AG04449 (cell line): ENCODE data around the gene TRMU.

ENCODE experiments used
- CTCF ChIA-PET: fragments of 350-600 bp; formaldehyde crosslinking; extraction: SDS; loops from one replicate; lab custom pipeline; 2021; ENCODE audit warnings: antibody characterized with exemption; lab: Yijun Ruan, JAX
- POLR2A ChIA-PET: fragments of 400-600, 350-600 bp; formaldehyde crosslinking; extraction: SDS; loops from one replicate; lab custom pipeline; 2020; ENCODE audit warnings: antibody characterized with exemption, inconsistent platforms; lab: Yijun Ruan, JAX
- DNase-seq: peaks from one replicate; pipeline ENCODE4 v3.0.0-alpha.2; 2010; ENCODE audit warnings: low read depth, low spot score
- H3K4me3 ChIP-seq: 2 replicates; pipeline ENCODE4 v1.5.1; 2011; ENCODE audit warnings: low read depth, mild to moderate bottlenecking, control low read depth, low read length
- CTCF ChIP-seq: IDR thresholded peaks from one replicate; pipeline ENCODE4 v1.5.1; 2011; ENCODE audit warnings: mild to moderate bottlenecking, moderate library complexity, low read length, control low read depth, inconsistent platforms; ENCODE audit not compliant: insufficient read depth; ENCODE audit errors: missing control alignments

The TRMU gene

DNA sequence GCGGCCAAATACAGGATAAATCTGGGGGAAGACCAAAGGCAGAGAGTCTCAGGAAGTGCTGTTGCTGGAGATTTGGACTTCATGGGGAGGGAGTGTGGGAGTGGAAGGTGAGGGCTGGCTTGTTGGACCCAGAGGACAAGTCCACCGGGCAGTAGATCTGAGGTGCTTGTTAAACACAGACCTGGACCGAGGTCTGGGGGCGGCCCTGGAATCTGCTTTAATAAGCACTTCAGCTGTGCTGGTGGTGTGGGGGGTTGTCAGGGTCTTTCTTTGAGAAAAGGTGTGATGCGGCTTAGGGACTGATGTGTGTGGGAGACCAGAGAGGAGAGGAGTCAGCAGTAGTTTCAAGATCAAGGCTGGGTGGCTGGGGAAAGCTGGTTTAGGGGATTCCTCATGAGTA lies 4.4 kb downstream of the TRMU start:
- CTCF ChIA-PET = interaction anchor here (0.9 to 2.5 kb wide), 3 partner anchors 203 to 345 kb away, joined by 3 to 10 read pairs (median 4); no protein-coding TSS in a partner anchor
- POLR2A ChIA-PET = interaction anchor here (1.0 kb wide), 1 partner anchor 13 kb away, joined by 4 read pairs; no protein-coding TSS in a partner anchor
- no peak for DNase-seq
- no peak overlapping the region for H3K4me3 ChIP-seq
- TF ChIP-seq CTCF = no peak

GRCh38 chr22:46340676-46341075 lies 5.2 kb downstream of the TRMU start:
- no peak overlapping the region for H3K4me3 ChIP-seq
- ChIA-PET POLR2A (no interaction called here), CTCF (interaction anchor here (0.9 to 2.5 kb wide), 3 partner anchors 16 to 202 kb away, joined by 3 to 10 read pairs (median 4); no protein-coding TSS in a partner anchor)
- TF ChIP-seq CTCF = no peak
- no peak for DNase-seq

GRCh38 chr22:46346680-46347405 lies 11.3 kb downstream of the TRMU start:
- no peak for TF ChIP-seq CTCF
- no peak overlapping the region for H3K4me3 ChIP-seq
- ChIA-PET POLR2A (no interaction called here), CTCF (interaction anchor here (0.6 kb wide), 1 partner anchor 21 kb away, joined by 3 read pairs; no protein-coding TSS in a partner anchor)
- no peak for DNase-seq

DNA sequence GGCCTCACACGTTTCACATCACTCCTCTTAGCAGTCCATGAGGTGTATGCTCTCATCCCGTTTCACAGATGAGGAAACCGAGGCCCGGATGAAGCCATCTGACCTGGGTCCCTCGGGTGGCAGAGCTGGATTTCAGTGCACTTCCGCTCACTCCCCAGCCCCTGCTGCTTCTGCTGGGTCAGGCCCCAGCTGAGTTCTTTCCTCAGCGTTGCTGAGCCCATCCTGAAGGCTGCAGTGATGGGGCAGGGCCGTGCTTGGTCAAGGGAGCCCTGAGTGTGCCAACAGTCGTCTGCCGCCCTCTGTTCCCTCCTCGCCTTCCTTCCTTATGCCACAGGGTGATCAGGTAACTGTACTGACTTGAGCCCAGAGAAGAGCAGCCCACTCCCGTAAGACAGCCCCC lies 12.1 kb downstream of the TRMU start:
- H3K4me3 ChIP-seq = no peak overlapping the region
- TF ChIP-seq CTCF = no peak
- POLR2A ChIA-PET = no interaction called here
- DNase-seq = no peak
- CTCF ChIA-PET = no interaction called here

DNA sequence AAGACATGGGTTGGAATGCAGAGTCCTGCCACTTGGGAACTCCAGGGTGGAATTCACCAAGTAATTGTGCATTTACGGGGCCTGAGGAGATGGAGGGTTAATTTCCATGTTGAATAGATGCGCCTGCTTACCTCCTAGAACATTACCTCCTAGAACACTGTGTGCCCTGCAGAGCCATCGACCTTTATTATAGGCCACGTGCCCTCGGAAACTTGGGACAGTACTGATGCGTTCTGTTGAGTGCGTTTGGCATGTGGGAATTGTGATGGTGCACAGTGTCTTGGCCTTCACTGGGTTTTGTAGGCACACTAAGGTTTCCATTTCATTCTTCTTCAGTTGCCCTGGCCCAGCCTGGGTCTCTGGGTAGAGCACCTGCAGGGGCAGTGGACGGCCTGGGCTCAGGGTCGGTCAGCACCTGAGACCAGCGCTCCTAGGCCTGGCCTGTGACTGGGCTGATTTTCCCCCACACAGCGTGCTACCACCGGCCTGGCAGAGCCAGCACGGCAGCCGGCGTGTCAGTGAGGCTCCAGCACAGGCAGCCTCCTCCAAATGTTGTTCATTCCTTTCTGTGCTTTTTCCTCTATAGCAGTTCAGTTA lies 12.7 kb downstream of the TRMU start:
- ChIA-PET CTCF (no interaction called here), POLR2A (no interaction called here)
- no peak overlapping the region for H3K4me3 ChIP-seq
- DNase-seq = no peak
- no peak for TF ChIP-seq CTCF

- no peak for TF ChIP-seq CTCF
- CTCF ChIA-PET = interaction anchor here (1.8 to 3.6 kb wide), 2 partner anchors 18 to 193 kb away, joined by 8 to 16 read pairs; no protein-coding TSS in a partner anchor
Observed at GRCh38 chr22:46349238-46349637, 13.7 kb downstream of the TRMU start.

More at GRCh38 chr22:46349238-46349637, 13.7 kb downstream of the TRMU start:
- DNase-seq = no peak
- POLR2A ChIA-PET = no interaction called here
- H3K4me3 ChIP-seq = no peak overlapping the region
